ENCODE measurements around the gene AXIN1.

DNA sequence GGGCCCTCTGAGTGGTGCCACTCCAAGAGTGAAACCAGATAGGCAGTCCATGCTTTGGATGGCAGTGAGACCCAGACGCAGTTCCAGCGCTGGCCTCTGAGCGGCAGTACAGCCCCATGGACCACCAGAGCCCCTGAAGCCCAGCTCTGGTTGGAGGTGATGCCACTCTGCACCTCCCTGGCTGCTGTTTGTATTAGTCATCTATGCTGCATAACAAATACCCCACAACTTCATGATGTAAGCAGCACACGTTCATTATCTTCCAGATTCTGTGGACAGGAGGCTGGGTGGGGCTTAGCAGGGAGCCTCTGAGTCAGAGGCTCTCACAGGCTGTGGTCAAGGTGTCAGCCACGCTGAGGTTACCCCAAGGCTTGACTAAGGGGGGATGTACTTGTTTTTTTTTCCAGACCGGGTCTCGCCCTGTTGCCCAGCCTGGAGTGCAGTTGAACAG lies 39.4 kb upstream of the AXIN1 start:
- TF ChIP-seq EZH2phosphoT487 (IDR thresholded peaks at IDR 0.05) = no peak
- TF ChIP-seq, protein P1, sequence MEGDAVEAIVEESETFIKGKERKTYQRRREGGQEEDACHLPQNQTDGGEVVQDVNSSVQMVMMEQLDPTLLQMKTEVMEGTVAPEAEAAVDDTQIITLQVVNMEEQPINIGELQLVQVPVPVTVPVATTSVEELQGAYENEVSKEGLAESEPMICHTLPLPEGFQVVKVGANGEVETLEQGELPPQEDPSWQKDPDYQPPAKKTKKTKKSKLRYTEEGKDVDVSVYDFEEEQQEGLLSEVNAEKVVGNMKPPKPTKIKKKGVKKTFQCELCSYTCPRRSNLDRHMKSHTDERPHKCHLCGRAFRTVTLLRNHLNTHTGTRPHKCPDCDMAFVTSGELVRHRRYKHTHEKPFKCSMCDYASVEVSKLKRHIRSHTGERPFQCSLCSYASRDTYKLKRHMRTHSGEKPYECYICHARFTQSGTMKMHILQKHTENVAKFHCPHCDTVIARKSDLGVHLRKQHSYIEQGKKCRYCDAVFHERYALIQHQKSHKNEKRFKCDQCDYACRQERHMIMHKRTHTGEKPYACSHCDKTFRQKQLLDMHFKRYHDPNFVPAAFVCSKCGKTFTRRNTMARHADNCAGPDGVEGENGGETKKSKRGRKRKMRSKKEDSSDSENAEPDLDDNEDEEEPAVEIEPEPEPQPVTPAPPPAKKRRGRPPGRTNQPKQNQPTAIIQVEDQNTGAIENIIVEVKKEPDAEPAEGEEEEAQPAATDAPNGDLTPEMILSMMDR (IDR thresholded peaks at IDR 0.05) = peak; percentile 84

All from neural progenitor cell (in vitro differentiated cells).